GM19025 (cell line): ENCODE results near the gene CAVIN1.
"Not testable (repeated sequence)": the region's sequence is repeated elsewhere in the genome, so short reads cannot be mapped to it uniquely, and the experiment has no call there.

Experiments
- ATAC-seq: cut with Tn5 transposase; IDR thresholded peaks from one replicate; pipeline ENCODE4 v1.9.1; 2021; ENCODE audit warnings: mild to moderate bottlenecking, low read depth, moderate library complexity; ENCODE audit not compliant: unreplicated experiment

The CAVIN1 gene

GRCh38 chr17:42422958-42423712, at the start of gene CAVIN1:
Gene CAVIN1, minus strand, starts transcription at chr17:42423256. Its CDS starts 159 bp downstream, at chr17:42423097.
- ATAC-seq: no peak

- ATAC-seq: no peak
Measured at GRCh38 chr17:42467889-42468288, 44.8 kb upstream of the CAVIN1 start.

GRCh38 chr17:42463976-42464400, 40.9 kb upstream of the CAVIN1 start:
- no peak for ATAC-seq

- no peak for ATAC-seq
Measured at GRCh38 chr17:42460371-42460770, 37.3 kb upstream of the CAVIN1 start.

- no peak for ATAC-seq
Measured at GRCh38 chr17:42459801-42460281, 36.8 kb upstream of the CAVIN1 start.

GRCh38 chr17:42459256-42459800, 36.3 kb upstream of the CAVIN1 start:
- ATAC-seq: no peak

- ATAC-seq: peak; percentile 73
Measured at GRCh38 chr17:42458497-42459255, 35.6 kb upstream of the CAVIN1 start, which contains the start of gene ATP6V0A1. Gene ATP6V0A1, plus strand, starts transcription at chr17:42458878. Its CDS starts 2,017 bp downstream, at chr17:42460895.

- ATAC-seq: no peak
Measured at GRCh38 chr17:42457107-42457792, 34.2 kb upstream of the CAVIN1 start.

- no peak for ATAC-seq
Measured at GRCh38 chr17:42456223-42457106, 33.4 kb upstream of the CAVIN1 start.

- not testable (repeated sequence) for ATAC-seq
Measured at GRCh38 chr17:42454987-42455386, 31.9 kb upstream of the CAVIN1 start.

- no peak for ATAC-seq
Measured at GRCh38 chr17:42453439-42453838, 30.4 kb upstream of the CAVIN1 start.

- not testable (repeated sequence) for ATAC-seq
Measured at GRCh38 chr17:42451270-42451669, 28.2 kb upstream of the CAVIN1 start.

GRCh38 chr17:42449838-42450237, 26.8 kb upstream of the CAVIN1 start:
- not testable (repeated sequence) for ATAC-seq

GRCh38 chr17:42449176-42449575, 26.1 kb upstream of the CAVIN1 start:
- not testable (repeated sequence) for ATAC-seq

GRCh38 chr17:42442196-42442565, 19.1 kb upstream of the CAVIN1 start:
- no peak for ATAC-seq

GRCh38 chr17:42441371-42442195, 18.5 kb upstream of the CAVIN1 start:
- ATAC-seq: no peak

GRCh38 chr17:42438600-42439567, 15.8 kb upstream of the CAVIN1 start:
- ATAC-seq: no peak

GRCh38 chr17:42436391-42436790, 13.3 kb upstream of the CAVIN1 start:
- ATAC-seq: no peak
